Activated T-helper 17 cell treated with anti-CD3 and anti-CD28 coated beads, Interleukin-2, amount 50 U/mL, for 72 hours (primary cell): Measurements from ENCODE around the gene CREB3L4. TPM values are rescaled to one million over a fixed set of nuclear protein-coding genes. Genes with fewer than 3 reads are reported as not detected.
A peak's percentile ranks its signal among the peaks of the same experiment; 100 is the strongest.

Source experiments
- ATAC-seq: fragments of 150-1000 bp; cut with Tn5 transposase; replicated peaks from 2 replicates; pipeline ENCODE4 v1.10.0; 2021; ENCODE audit warnings: mild to moderate bottlenecking, moderate library complexity
- H3K27ac Mint-ChIP-seq: one replicate; pipeline ENCODE4 v1.8.0; 2022; ENCODE audit warnings: mixed read lengths
- H3K27me3 Mint-ChIP-seq: one replicate; pipeline ENCODE4 v1.8.0; 2022; ENCODE audit warnings: mixed read lengths
- H3K36me3 Mint-ChIP-seq: one replicate; pipeline ENCODE4 v1.8.0; 2022; ENCODE audit warnings: low read depth, mild to moderate bottlenecking, mixed read lengths
- H3K4me1 Mint-ChIP-seq: one replicate; pipeline ENCODE4 v1.8.0; 2022; ENCODE audit warnings: mixed read lengths
- H3K4me3 Mint-ChIP-seq: one replicate; pipeline ENCODE4 v1.8.0; 2022; ENCODE audit warnings: mild to moderate bottlenecking, mixed read lengths
- H3K9me3 Mint-ChIP-seq: one replicate; pipeline ENCODE4 v1.8.0; 2022; ENCODE audit warnings: mixed read lengths
- total RNA-seq, 2 donors: library from RNA; stranded (reverse); gene quantifications; one replicate each; pipeline ENCODE4 v1.2.3, GENCODE V29; 2022

The CREB3L4 gene
- total RNA-seq, 2 donors from 2014 or later = 7.4 to 9.3 TPM

DNA sequence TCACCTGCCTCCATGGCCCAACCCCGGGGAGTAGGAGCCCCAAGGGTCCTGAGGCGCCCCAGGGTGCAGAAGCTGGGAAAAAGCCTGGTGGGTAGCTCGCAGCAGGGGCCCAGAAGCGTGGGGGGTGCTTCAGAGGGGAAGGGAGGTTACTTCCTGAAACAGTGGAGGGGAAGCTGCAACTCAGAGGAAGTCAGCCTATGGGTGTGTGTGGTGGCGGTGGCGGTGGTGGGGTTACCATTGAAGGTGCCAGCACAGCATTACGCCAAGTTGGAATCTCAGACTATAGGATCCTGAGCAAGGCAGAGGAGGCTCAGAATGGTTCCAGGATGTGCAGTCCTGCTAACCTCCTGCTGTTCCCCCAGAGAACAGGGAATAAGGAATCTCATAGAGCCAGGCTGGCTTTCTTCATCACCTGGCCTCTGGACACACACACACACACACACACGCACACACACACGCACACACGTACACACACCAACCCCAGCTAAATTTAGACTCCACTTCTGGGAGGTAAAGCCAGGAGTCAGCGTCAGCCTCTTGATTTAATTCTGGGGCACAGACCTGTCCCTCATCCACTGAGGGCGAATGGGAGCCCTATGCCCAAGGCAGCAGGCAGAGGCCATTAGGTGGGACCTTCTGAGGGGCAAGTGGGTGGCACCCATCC lies 22.4 kb upstream of the CREB3L4 start:
- peak; percentile 68 for ATAC-seq
- H3K4me1 Mint-ChIP-seq = peaks cover 28% of the 10 kb centered on the region
- peak overlapping the region; percentile 96 for H3K27ac Mint-ChIP-seq
- peak overlapping the region; percentile 90 for H3K4me3 Mint-ChIP-seq
- H3K36me3 Mint-ChIP-seq = peaks cover 83% of the 10 kb centered on the region
- H3K9me3 Mint-ChIP-seq = no peaks in the 10 kb centered on the region
- H3K27me3 Mint-ChIP-seq = no peaks in the 10 kb centered on the region

DNA sequence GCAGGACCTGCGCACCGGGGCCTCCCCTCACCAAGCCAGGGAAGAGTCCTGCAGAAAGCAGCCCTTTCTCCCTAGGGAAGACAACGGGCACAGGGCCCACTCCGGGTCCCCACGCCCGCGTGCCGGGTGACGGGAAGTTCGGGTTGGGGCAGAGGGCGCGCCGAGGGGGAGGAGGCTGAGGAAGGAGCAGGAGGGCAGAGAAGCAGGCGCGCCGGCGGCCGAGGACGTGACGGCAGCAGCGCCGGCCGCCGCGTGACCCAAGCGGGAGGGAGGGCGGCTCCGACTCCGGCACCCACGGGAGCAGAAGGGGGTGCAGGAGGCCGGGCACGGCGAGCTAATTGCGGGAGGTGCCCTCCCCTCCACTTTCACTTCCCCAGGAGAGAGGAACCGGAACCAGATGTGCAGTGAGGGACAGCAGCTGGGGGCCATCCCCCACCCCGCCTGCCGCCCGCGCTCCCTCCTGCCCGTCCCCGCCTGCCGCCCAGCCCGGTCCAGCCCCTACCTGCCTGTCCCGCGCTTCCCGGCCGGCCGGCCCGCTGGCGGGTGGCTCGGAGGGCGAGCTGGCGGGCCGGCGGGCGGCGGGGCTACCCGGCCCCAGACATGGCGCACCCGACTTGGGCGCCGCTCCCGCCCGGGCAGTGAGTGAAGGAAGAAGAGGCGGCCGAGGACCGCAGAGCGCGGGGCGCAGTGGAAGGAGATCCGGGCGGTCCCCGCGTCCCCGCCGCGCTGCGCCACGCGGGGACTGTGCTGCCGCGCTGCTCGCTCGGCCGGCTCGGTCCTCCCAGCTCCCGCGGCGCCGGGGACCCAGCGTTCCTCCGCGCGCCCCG lies 21.7 kb upstream of the CREB3L4 start:
- H3K4me3 Mint-ChIP-seq = peak overlapping the region; percentile 90
- peak; percentile 75 for ATAC-seq
- no peaks in the 10 kb centered on the region for H3K27me3 Mint-ChIP-seq
- H3K27ac Mint-ChIP-seq = peak overlapping the region; percentile 96
- peaks cover 84% of the 10 kb centered on the region for H3K36me3 Mint-ChIP-seq
- no peaks in the 10 kb centered on the region for H3K9me3 Mint-ChIP-seq
- H3K4me1 Mint-ChIP-seq = peaks cover 28% of the 10 kb centered on the region

DNA sequence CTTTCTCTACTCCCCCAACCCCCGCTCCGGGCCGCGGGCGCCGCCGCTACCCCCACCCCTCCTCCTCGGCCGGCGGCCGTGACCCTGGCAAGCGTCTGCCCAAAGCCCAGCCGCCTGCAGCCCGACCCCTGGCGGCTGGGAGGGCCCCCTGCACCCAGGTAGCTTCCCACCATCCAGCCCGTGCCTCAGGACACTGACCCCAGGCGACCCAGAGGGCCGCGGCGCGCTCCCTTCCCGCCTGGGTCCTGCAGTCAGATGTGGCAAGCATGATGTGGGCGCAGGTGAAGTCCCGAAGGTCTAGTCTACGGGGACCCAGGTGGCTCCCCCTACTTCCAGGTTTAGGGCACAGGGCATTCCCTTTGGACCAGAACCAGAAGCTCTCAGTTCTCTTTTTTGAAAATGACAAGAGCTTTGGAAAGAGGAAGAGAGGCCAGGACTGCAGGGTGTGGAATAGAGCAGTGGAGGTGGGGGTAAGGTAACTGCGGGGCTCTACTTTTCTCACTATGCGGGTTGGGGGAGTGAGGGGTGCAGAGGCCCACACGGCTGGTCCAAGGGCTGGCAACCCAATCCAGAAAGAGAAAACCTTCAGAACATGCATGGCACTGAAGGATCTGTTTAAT lies 21.0 kb upstream of the CREB3L4 start, which contains the start of gene DENND4B:
Gene DENND4B, minus strand, starts transcription at position 97 of the 620 bp plus-strand sequence. CDS start 2,344 bp downstream, outside the sequence.
- Mint-ChIP-seq H3K9me3 (no peaks in the 10 kb centered on the region), H3K27ac (peak within 1 kb of the TSS; percentile 96), H3K4me3 (peak within 1 kb of the TSS; percentile 90), H3K27me3 (no peaks in the 10 kb centered on the region), H3K4me1 (peaks cover 30% of the 10 kb centered on the region), H3K36me3 (peaks cover 86% of the 10 kb centered on the region)
- ATAC-seq = peak; percentile 71

DNA sequence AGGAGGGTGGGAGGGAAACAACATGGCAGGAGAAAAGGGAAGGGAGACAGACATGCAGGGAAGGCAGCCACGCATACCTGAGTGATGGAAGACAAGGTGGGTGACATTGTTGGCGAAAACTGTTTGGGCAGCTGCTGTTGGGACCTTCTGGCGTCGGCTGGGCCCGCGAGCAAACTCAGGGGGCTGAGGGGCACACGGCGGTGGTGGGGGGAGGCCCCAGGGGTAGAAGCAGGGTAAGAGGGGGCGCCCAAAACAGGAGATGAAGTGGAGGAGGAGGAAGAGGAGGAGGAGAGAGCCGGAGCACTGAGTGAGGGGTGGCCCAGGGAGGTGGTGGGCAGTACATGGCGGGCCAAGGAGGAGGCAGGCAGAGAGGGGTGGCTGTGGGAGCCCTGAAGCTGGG lies 16.5 kb upstream of the CREB3L4 start:
- Mint-ChIP-seq H3K36me3 (peaks cover 84% of the 10 kb centered on the region), H3K4me3 (no peak overlapping the region), H3K9me3 (no peaks in the 10 kb centered on the region), H3K27me3 (no peaks in the 10 kb centered on the region), H3K27ac (peak overlapping the region; percentile 85), H3K4me1 (peaks cover 23% of the 10 kb centered on the region)
- no peak for ATAC-seq

DNA sequence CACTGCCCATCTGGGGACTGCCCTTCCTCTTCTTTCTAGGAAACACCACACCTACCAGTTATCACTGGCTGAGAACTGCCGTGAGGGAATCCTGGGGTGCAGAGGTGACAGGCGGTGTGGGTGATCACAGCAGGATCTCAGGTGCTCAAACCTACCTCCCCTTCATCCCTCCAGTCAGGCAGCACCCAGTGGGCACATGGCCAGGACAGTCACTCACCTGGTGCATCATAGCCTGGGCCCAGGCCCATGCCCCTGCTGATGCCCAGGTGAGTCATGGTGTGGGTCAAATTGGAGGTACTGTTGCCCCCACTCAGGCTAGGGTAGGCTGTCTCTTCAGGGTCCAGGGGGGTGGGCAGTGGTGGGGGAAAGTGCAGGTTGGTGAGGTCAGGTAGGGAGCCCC lies 15.9 kb upstream of the CREB3L4 start:
- Mint-ChIP-seq H3K27me3 (no peaks in the 10 kb centered on the region), H3K36me3 (peaks cover 87% of the 10 kb centered on the region), H3K4me1 (peaks cover 26% of the 10 kb centered on the region), H3K9me3 (no peaks in the 10 kb centered on the region), H3K4me3 (no peak overlapping the region), H3K27ac (peak overlapping the region; percentile 63)
- no peak for ATAC-seq

DNA sequence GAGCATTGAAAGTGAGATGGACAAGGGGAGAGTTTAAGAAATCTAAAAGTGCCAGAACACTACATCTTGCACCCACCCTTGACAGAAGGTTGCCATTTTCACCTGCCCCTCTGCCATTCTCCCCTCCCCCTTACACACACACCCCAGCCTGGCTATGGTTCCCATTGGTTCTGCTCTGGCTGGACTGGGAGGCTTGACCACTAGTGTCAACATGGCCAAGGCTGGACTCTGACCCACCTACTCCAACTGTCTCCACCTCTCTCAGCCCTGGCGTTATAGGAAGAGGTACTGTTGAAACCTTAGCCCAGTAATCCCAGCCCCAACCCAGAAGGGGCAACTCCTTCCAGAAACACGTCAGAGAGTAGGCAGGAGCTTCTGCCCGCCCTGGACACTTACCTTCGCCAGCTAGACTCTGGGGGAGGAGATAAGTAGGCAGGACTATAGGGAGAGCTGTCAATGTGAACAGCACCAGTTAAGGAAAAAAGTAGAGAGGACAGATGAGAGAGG lies 13.8 kb upstream of the CREB3L4 start:
- Mint-ChIP-seq H3K9me3 (no peaks in the 10 kb centered on the region), H3K27me3 (no peaks in the 10 kb centered on the region), H3K27ac (peak overlapping the region; percentile 73), H3K4me3 (peak overlapping the region; percentile 99), H3K4me1 (peaks cover 31% of the 10 kb centered on the region), H3K36me3 (peaks cover 88% of the 10 kb centered on the region)
- no peak for ATAC-seq

DNA sequence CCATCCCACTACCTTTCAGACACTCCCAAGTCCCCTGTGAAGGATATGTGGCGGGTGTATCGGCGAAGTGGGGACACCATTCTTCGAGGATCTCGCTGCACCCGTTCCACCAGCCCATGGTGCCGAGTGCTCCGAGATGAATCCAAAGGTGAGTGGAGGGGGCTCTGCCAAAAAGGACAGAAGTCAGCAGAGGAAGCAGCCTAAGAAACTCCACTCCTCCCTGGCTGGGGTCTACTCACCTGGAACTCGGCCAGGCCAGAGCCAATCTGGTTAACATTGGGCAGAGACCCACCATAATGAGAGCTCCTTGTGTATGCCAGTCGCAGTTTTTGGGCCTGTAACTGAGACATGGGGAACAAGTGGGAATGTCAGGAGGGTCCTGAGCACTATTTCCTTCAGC lies 12.9 kb upstream of the CREB3L4 start:
- no peak for ATAC-seq
- Mint-ChIP-seq H3K9me3 (no peaks in the 10 kb centered on the region), H3K27me3 (no peaks in the 10 kb centered on the region), H3K4me1 (peaks cover 31% of the 10 kb centered on the region), H3K4me3 (peak overlapping the region; percentile 99), H3K27ac (no peak overlapping the region), H3K36me3 (peaks cover 92% of the 10 kb centered on the region)

DNA sequence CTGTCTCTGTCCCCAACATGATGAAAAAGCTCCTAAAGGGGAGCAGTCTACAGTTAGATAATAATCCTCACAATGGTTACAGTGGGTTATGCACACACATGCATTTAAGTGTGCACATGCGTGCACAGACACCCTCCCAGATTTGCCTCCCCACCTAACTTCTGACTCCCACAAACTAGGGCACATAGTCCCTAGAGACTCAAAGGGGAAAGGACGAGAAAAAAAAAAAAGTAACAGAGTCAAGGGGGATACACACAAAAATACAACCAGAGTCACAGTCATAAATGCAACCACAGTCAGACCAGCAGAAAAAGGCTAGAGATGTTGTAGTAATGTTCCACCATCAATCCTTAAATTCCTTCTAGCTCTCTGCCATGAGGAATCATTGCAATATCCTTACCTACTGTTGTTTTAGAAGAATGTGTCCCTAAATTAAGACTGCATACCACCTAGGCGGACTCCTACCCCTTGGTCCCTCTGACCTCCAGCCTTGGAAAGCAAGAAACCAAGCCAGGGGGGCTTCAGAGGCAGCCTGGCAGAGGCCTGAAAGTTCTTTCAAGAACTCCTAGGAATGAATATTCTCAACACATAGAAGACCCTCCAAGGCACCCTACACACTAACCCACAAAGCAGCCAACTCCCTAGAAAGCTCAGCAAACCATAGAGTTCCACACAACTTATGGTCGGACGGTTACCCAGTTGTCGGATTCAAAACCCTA lies 10.5 kb upstream of the CREB3L4 start:
- peak overlapping the region; percentile 99 for H3K4me3 Mint-ChIP-seq
- peaks cover 31% of the 10 kb centered on the region for H3K4me1 Mint-ChIP-seq
- no peaks in the 10 kb centered on the region for H3K9me3 Mint-ChIP-seq
- ATAC-seq = no peak
- H3K36me3 Mint-ChIP-seq = peaks cover 92% of the 10 kb centered on the region
- no peaks in the 10 kb centered on the region for H3K27me3 Mint-ChIP-seq
- peak overlapping the region; percentile 90 for H3K27ac Mint-ChIP-seq

DNA sequence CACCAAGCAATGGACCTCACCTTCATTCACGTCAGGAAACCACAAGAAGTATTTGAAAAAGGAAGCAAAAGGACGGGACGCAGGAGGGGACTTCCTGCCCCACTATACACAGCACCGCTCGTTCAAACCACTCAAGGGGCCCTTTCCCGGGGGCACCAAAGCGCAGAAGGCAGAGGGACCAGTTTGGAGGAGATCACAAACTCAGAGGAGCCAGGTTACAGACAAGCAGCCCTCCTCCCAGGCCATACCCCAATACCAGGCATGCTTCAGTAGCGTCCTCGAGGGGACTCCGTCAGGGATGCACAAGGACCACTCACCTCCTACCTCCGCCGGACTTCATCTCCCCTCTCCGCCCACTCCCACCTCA lies 10.0 kb upstream of the CREB3L4 start:
- peak overlapping the region; percentile 90 for H3K27ac Mint-ChIP-seq
- peaks cover 35% of the 10 kb centered on the region for H3K4me1 Mint-ChIP-seq
- peak; percentile 25 for ATAC-seq

DNA sequence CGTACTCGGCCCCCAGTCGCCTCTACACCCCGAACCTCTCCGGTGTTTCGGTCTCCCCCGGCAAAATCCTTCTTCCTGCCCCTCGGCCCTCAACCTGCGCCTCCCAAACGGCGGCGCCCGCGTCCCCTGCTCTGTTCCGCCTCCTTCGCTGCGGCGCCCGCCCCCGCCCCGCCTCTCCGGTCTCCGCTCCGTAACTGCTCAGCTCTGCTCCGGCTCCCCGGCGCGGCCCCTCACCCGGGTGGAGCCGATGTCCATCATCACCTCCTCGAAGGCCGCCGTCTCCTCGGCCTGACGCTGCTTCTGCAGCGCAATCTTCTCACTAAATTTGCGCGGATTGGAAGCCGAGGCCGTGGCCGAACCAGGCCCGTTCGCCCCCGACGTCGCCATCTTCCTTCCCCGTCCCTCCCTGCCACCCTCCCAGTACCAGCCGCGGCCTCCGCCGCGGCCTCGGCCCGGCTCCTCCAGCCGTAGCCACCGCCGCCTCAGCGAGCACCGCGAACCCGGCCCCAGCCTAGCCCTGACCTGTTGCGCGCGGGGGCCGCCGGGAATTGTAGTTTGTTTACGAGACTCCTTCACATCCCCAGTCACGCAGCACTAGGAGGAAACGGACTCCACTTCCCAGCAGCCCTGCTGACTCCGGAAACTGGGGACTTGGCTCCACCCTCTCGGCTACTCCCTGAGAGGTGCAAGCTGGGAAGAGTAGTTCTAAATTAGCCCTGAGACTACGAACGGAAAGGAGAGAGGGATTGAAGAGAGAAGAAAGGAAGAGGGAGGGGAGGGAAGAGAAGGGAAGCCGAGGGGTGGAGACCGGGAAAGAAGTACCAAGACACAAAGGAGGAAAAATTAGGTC lies 9.4 kb upstream of the CREB3L4 start, which contains the start of gene CRTC2:
Gene CRTC2, minus strand, starts transcription at position 502 of the 850 bp plus-strand sequence. Its CDS starts 115 bp downstream, at position 387.
- Mint-ChIP-seq H3K4me3 (peak within 1 kb of the TSS; percentile 99), H3K4me1 (peaks cover 35% of the 10 kb centered on the region), H3K9me3 (no peaks in the 10 kb centered on the region), H3K27me3 (no peaks in the 10 kb centered on the region), H3K27ac (peak within 1 kb of the TSS; percentile 90), H3K36me3 (peaks cover 91% of the 10 kb centered on the region)
- ATAC-seq = peak; percentile 84

More for the DNA sequence above, 10.0 kb upstream of the CREB3L4 start:
- Mint-ChIP-seq H3K27me3 (no peaks in the 10 kb centered on the region), H3K36me3 (peaks cover 92% of the 10 kb centered on the region), H3K4me3 (peak overlapping the region; percentile 99), H3K9me3 (no peaks in the 10 kb centered on the region)

DNA sequence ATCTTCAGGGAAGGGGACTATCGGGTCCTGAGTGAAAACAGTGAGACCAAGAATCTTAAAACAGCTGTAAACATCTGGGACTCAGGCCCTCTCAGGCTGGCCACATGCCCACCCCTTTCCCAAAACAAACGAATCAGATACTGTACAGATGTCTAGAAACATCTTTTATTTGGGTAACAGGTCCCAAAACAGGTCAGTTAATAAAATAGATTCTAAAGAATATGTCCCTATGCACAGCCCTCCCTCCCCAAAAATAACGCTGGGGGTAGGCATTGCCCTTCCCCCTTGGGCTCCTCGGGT lies 8.8 kb upstream of the CREB3L4 start:
- Mint-ChIP-seq H3K36me3 (peaks cover 85% of the 10 kb centered on the region), H3K4me1 (peaks cover 34% of the 10 kb centered on the region), H3K4me3 (peak overlapping the region; percentile 99), H3K9me3 (no peaks in the 10 kb centered on the region), H3K27me3 (no peaks in the 10 kb centered on the region), H3K27ac (peak overlapping the region; percentile 90)
- ATAC-seq = no peak

DNA sequence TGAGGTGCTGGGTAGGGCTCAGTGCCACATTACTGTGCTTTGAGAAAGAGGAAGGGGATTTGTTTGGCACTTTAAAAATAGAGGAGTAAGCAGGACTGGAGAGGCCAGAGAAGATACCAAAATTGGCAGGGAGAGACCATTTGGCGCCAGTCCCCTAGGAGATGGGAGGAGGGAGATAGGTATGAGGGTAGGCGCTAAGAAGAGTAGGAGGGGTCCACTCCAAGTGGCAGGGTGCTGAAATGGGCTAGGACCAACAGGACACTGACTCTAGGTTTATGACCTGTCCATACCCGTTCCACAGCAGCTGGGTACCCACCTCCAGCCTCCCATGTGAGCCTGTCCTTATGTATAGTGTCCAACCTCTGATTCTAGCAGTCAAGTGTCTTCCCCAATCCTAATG lies 8.2 kb upstream of the CREB3L4 start:
- Mint-ChIP-seq H3K4me1 (peaks cover 28% of the 10 kb centered on the region), H3K27me3 (no peaks in the 10 kb centered on the region), H3K27ac (peak overlapping the region; percentile 90), H3K9me3 (no peaks in the 10 kb centered on the region), H3K36me3 (peaks cover 79% of the 10 kb centered on the region), H3K4me3 (peak overlapping the region; percentile 99)
- ATAC-seq = no peak

DNA sequence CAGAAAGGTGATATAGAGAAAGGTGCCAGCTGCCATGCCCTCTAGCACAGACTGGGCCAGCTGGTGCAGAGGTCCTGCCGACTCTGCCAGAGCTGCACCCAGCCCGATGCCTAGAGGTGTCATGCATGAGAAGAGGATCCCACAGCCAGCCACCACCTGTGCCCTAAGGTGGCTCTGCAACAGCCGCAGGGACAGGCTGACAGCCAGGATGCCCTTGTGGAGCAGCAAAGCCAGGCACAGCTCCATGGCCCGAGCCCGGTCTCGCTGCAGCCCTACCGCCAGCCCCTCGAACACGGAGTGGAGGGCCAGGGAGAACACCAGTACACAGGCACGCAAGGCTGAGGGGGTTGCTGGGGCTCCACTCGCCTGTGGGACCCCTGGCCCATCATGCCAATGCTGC lies 7.5 kb upstream of the CREB3L4 start:
- H3K4me1 Mint-ChIP-seq = peaks cover 27% of the 10 kb centered on the region
- H3K9me3 Mint-ChIP-seq = no peaks in the 10 kb centered on the region
- H3K36me3 Mint-ChIP-seq = peaks cover 74% of the 10 kb centered on the region
- H3K4me3 Mint-ChIP-seq = peak overlapping the region; percentile 99
- no peak overlapping the region for H3K27ac Mint-ChIP-seq
- H3K27me3 Mint-ChIP-seq = no peaks in the 10 kb centered on the region
- no peak for ATAC-seq
